Epithelial cell of esophagus (primary cell): ENCODE data around the gene CCNYL1.

Source experiments
- DNase-seq: peaks from one replicate; pipeline ENCODE4 v3.0.0; 2010; ENCODE audit warnings: low read depth
- H3K4me3 ChIP-seq: 2 replicates; pipeline ENCODE4 v1.5.1; 2011; ENCODE audit warnings: mild to moderate bottlenecking, low read length, control low read depth
- TF ChIP-seq, protein P1 (sequence below): IDR thresholded peaks from 2 replicates; pipeline ENCODE4 v1.5.1; 2011; ENCODE audit warnings: low read depth, mild to moderate bottlenecking, low read length, control low read depth, inconsistent platforms; ENCODE audit not compliant: insufficient read depth; ENCODE audit errors: missing control alignments

The CCNYL1 gene

DNA sequence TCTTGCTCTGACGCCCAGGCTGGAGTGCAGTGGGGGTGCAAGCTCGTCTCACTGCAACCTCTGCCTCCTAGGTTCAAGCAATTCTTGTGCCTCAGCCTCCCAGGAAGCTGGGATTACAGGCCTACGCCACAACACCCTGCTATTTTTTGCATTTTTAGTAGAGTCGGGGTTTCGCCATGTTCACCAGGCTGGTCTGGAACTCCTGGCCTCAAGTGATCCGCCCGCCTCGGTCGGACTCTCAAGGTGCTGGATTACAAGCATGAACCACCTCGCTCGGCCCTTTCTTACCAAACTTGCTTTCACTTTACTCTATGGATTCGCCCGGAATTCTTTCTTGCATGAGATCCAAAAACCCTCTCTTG is 61.4 kb downstream of the CCNYL1 start:
- DNase-seq, result no peak
- H3K4me3 ChIP-seq, result no peak overlapping the region
- TF ChIP-seq, protein P1, sequence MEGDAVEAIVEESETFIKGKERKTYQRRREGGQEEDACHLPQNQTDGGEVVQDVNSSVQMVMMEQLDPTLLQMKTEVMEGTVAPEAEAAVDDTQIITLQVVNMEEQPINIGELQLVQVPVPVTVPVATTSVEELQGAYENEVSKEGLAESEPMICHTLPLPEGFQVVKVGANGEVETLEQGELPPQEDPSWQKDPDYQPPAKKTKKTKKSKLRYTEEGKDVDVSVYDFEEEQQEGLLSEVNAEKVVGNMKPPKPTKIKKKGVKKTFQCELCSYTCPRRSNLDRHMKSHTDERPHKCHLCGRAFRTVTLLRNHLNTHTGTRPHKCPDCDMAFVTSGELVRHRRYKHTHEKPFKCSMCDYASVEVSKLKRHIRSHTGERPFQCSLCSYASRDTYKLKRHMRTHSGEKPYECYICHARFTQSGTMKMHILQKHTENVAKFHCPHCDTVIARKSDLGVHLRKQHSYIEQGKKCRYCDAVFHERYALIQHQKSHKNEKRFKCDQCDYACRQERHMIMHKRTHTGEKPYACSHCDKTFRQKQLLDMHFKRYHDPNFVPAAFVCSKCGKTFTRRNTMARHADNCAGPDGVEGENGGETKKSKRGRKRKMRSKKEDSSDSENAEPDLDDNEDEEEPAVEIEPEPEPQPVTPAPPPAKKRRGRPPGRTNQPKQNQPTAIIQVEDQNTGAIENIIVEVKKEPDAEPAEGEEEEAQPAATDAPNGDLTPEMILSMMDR, result no peak

DNA sequence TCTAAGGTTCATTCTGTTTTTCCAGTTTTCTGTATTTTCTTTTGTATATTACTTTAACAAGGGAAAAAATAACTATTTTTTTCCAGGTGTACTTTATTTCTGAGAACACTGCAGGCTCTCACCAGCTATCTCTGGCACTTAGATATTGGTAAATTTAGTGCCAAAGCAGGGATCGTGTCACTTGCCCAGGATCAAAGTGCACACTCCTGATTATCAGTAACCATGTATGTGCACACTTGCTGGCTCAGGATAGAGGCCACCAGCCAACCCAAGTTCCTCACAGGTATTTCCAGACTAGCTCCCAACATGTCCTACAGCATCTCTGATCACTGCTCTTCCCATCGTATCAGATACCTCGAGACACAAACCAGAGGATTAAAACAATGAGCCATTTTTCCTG is 64.0 kb downstream of the CCNYL1 start:
- TF ChIP-seq, protein P1, result no peak
- H3K4me3 ChIP-seq, result no peak overlapping the region
- no peak for DNase-seq

DNA sequence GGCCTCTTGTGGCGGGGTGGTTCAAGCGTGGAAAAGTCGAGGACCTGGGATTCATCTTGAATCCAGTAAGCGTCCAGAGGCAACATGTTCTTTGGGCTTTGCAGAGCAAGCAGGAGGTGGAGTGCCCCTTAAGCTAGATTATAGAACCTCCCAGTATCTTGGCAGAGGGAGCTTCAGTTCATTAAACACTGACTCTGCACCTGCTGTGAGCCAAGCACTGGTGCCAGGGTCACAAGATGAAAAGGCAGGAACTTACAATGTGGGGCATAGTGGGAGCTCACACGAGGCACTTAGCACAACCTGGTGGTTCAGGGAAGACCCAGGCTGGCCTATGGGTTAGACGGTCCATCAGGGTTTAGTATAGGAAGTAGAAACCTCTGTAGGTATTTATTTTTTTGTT is 65.7 kb downstream of the CCNYL1 start:
- no peak for DNase-seq
- TF ChIP-seq, protein P1, result no peak
- no peak overlapping the region for H3K4me3 ChIP-seq

DNA sequence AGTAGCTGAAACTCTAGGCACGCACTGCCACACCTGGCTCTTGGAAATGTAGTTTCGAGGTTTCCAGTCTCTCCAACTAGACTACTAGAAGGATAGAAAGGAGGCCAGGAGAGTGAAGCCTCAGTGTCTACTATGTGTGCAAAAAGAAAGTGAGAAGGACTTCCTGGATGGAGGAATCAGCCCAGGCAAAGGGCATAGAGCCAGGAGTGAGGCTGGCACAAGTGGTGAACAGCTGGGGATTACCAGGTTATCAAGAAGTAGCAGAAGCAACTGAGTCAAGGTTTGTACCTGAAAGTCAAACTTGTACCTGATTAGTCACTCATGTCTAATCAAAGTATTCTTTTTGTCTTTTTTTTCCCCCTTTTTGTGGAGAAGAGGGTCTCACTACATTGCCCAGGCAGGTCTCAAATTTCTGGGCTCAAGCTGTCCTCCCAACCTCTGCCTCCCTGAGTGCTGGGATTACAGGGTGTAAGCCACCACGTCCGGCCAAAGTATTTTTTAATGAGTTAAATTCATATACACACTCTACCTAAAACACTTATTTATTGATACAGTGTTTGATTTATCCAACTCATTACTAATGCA is 67.0 kb downstream of the CCNYL1 start:
- H3K4me3 ChIP-seq, result no peak overlapping the region
- DNase-seq, result no peak

DNA sequence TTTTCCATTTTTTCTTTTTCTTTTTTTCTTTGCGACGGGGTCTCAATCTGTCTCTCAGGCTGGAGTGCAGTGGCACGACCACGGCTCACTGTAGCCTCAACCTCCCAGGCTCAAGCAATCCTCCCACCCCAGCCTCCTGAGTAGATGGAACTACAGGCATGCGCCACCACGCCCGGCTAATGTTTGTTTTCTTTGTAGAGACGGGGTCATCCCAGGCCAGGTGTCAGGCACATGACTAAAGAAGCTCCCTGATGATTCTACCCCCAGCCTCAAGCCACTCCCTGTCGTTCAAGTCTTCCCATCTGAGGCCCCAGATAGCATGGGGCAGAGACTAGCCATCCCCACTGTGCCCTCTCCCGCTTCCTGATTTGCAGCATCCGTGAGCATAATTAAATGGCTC is 68.1 kb downstream of the CCNYL1 start:
- TF ChIP-seq, protein P1, result no peak
- DNase-seq, result no peak
- H3K4me3 ChIP-seq, result no peak overlapping the region

More for the DNA sequence above, 67.0 kb downstream of the CCNYL1 start:
- TF ChIP-seq, protein P1, result no peak

DNA sequence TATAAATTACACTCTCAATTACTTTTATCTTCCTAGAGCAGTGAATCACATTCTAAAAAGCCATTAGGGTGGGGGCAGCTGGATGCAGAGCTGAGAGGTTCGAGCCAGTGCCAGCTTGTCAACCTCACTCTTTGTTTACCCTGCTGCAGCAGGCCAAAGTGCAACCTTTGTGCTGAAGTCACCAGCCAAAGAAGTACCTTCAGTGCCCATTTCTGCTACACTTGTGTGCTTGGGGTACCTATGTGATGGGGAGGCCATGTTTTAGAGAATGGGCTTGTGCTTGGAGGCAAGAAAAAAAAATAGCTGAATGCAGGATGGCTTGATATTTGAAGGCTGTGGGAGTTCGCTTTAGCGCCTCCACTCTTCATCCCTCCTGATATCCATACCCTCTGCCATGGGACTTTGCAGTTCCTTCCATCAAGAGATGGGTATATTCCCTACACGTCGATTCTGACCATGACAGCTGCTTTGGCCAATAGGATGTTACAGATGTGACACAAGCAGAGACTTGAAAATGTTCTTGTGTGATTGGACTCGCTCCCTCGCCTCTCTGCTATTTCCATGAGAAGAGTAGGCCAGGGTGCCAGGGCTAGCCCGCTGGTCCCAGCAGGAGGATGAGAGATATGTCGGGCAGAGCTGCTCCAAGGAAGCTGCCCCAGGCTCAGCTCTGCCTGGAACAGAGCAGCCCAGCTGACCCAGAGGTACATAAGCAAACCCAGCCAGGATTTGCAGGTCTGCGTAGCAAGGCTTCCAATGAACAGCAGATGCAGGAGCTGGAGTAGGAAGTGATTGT is 71.0 kb downstream of the CCNYL1 start:
- TF ChIP-seq, protein P1, result no peak
- no peak overlapping the region for H3K4me3 ChIP-seq
- peak; percentile 43 for DNase-seq
